Pancreas (tissue), 10 donors: ENCODE data around the gene SMAP1. TPM values are rescaled to one million over a fixed set of nuclear protein-coding genes. Genes with fewer than 3 reads are reported as not detected.

ENCODE experiments used
- ATAC-seq, 4 donors: fragments of 200-7000 bp; cut with Tn5 transposase; one replicate each; pipeline versions ENCODE4 v1.8.0 to v1.9.1; 2020; ENCODE audit warnings: mild to moderate bottlenecking in 4 of 4, moderate library complexity in 4 of 4
- DNase-seq, 6 donors: peaks; one replicate each; pipeline ENCODE4 v3.0.0-alpha.2; 2020
- FAIRE-seq: peaks from 2 replicates; lab custom pipeline; 2012; peaks lifted over from hg19 to GRCh38; lab: Jason Lieb, UNC
- H3K27ac ChIP-seq, 4 donors: fragments of 200-600 bp; sonication (generic); 1 replicate in 3 of 4; 2 replicates in 1 of 4; pipeline versions ENCODE4 v1.5.0 to v1.8.0; 2020
- H3K27me3 ChIP-seq, 4 donors: fragments of 200-600 bp; one replicate each; pipeline ENCODE4 v1.8.0; 2021
- H3K36me3 ChIP-seq, 3 donors: fragments of 200-600 bp; sonication (generic) in 1 of 3; one replicate each; pipeline versions ENCODE4 v1.5.0 to v1.8.0; 2020 to 2021
- H3K4me1 ChIP-seq, 3 donors: fragments of 200-600 bp; one replicate each; pipeline ENCODE4 v1.8.0; 2021
- H3K4me3 ChIP-seq, 4 donors: fragments of 200-600 bp; sonication (generic) in 2 of 4; one replicate each; pipeline versions ENCODE4 v1.5.0 to v1.8.0; 2020 to 2021
- H3K9me3 ChIP-seq, 4 donors: fragments of 200-600 bp; one replicate each; pipeline ENCODE4 v1.8.0; 2021
- WGBS, 2 donors: extraction: QIAGEN DNeasy Blood & Tissue Kit; methylation state at CpG; one replicate each; pipeline ENCODE4 v1.1.7; 2013; 5-methylcytosine and 5-hydroxymethylcytosine counted together
- intact Hi-C, 3 donors: fragments of 100-400 bp; cut with DNase I; formaldehyde crosslinking; loops; one replicate each; pipeline versions ENCODE4 v1.11.1 to v1.14.2; 2022
- polyA plus RNA-seq, 2 donors: library from polyadenylated mRNA; stranded (reverse); fragments of 200-250 nt; gene quantifications; one replicate each; pipeline ENCODE4 v1.2.3, GENCODE V29; 2013
- total RNA-seq, 6 donors: library from RNA; stranded (reverse); fragmentation: NEBNext Ultra II Directional in 4 of 6; extraction: Animal tissue kit (Norgen Biotek cat#: 25700) in 4 of 6; gene quantifications; one replicate each; pipeline versions ENCODE4 v1.2.1 to v1.2.4, GENCODE V29; 2021 to 2023
- TF ChIP-seq, protein P1 (sequence below), 4 donors: fragments of 200-600 bp; sonication (generic) in 3 of 4; IDR thresholded peaks; one replicate each; pipeline versions ENCODE4 v1.5.0 to v1.8.0; 2021; ENCODE audit warnings: antibody characterized with exemption in 4 of 4
- donor health status: healthy with polysubstance abuse.
- donor health status: DM: no; HTN: no; CAD: no; lungs with moderate emphysema.
- donor health status: DM: no; HTN: no; CAD: no.
- donor health status: control.
- donor health status: control.
- donor health status: Bipolar disorder and iron deficiency.
- donor health status: DM: yes; HTN: yes; CAD: no.
- donor health status: DM: no; HTN: no; CAD: no.
- donor health status: DM: no; HTN: no; CAD: no.
- donor health status: DM: yes; HTN: yes; CAD: no.

The SMAP1 gene
- total and polyA plus RNA-seq, 8 donors = 11.4 to 21.2 (median 17.3) TPM

DNA sequence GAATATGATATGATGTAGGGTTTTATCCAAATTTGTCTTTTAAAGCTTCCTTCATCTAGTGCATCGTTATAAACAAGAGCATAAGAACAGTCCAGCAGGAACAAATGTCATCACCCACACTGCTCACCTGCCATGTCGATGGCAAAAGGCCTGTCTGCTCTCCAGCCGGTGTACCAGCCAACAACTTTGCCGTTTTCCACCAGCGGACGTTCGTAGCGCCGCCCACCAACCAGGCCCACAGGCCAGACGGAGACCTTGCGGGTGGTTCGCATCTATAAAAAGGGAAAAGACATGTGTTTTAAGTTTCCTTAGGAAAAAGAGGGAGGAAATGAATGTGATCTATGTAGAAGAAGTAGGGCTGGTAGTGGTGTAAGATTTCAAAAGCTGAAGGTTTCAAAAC is 226.3 kb downstream of the SMAP1 start:
- DNase-seq (no peak), FAIRE-seq (no peak), ATAC-seq (no peak)
- intact Hi-C loops = no loop called here
- Histone ChIP-seq H3K4me1 (no peaks in the 10 kb centered on the region), H3K27me3 (no peaks in the 10 kb centered on the region), H3K4me3 (no peak overlapping the region), H3K9me3 (no peaks in the 10 kb centered on the region), H3K36me3 (no peaks in the 10 kb centered on the region), H3K27ac (no peak overlapping the region)
- TF ChIP-seq, protein P1, sequence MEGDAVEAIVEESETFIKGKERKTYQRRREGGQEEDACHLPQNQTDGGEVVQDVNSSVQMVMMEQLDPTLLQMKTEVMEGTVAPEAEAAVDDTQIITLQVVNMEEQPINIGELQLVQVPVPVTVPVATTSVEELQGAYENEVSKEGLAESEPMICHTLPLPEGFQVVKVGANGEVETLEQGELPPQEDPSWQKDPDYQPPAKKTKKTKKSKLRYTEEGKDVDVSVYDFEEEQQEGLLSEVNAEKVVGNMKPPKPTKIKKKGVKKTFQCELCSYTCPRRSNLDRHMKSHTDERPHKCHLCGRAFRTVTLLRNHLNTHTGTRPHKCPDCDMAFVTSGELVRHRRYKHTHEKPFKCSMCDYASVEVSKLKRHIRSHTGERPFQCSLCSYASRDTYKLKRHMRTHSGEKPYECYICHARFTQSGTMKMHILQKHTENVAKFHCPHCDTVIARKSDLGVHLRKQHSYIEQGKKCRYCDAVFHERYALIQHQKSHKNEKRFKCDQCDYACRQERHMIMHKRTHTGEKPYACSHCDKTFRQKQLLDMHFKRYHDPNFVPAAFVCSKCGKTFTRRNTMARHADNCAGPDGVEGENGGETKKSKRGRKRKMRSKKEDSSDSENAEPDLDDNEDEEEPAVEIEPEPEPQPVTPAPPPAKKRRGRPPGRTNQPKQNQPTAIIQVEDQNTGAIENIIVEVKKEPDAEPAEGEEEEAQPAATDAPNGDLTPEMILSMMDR (IDR thresholded peaks at IDR 0.05) = no peak
- WGBS, 2 donors = 93 to 94% methylated on average over 12 of the region's 12 CpGs

DNA sequence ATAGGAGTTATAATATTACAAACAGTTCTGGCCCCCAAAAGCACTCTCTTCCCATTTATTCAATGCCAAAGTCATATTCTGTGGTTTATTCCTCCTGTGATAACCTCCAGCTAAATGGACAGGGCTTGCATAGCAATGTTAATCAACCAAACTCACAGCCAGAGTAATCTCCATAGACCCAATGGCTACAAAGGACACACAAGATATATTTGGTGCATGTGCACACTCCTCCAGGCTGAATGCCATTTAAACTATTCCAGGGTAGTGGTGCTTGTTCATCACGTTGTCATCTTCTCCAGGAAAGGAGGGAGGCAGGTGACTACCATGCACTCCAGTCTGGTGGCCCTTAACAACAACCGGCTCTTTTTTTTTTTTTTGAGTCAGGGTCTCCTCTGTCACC is 232.4 kb downstream of the SMAP1 start:
- Histone ChIP-seq H3K4me3 (no peak overlapping the region), H3K4me1 (no peaks in the 10 kb centered on the region), H3K36me3 (no peaks in the 10 kb centered on the region), H3K27me3 (no peaks in the 10 kb centered on the region), H3K27ac (no peak overlapping the region), H3K9me3 (no peaks in the 10 kb centered on the region)
- ATAC-seq (no peak), FAIRE-seq (no peak), DNase-seq (no peak)
- 60 to 67% methylated on average over 2 of the region's 2 CpGs for WGBS, 2 donors
- intact Hi-C loops = no loop called here
- TF ChIP-seq, protein P1 (IDR thresholded peaks at IDR 0.05) = no peak

DNA sequence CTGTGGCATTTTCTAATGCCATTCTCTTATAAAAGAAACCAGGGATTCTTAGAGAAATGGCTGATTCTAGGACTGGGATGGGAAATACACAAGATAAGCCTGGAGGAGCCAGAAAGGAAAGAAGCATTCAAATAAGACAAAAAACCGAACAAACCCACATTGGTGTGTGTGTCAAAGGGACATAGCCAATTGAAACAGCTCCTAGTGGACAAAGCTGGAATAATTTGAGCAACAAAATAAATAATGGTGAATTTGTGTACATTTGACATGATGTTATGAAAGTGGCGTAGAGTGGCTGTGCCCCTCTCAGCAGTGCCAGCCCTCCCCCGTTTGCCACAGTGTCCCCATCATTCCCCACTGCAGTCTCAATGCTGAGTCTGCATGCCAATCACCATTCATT is 233.6 kb downstream of the SMAP1 start:
- TF ChIP-seq, protein P1 (IDR thresholded peaks at IDR 0.05) = peak in 2 of 4 donors; percentile 9 to 11
- Histone ChIP-seq H3K27me3 (no peaks in the 10 kb centered on the region), H3K36me3 (no peaks in the 10 kb centered on the region), H3K27ac (no peak overlapping the region), H3K9me3 (no peaks in the 10 kb centered on the region), H3K4me1 (no peaks in the 10 kb centered on the region), H3K4me3 (no peak overlapping the region)
- ATAC-seq (no peak), FAIRE-seq (no peak), DNase-seq (no peak)
- 62 to 67% methylated on average over 3 of the region's 3 CpGs for WGBS, 2 donors
- intact Hi-C loops = no loop called here

DNA sequence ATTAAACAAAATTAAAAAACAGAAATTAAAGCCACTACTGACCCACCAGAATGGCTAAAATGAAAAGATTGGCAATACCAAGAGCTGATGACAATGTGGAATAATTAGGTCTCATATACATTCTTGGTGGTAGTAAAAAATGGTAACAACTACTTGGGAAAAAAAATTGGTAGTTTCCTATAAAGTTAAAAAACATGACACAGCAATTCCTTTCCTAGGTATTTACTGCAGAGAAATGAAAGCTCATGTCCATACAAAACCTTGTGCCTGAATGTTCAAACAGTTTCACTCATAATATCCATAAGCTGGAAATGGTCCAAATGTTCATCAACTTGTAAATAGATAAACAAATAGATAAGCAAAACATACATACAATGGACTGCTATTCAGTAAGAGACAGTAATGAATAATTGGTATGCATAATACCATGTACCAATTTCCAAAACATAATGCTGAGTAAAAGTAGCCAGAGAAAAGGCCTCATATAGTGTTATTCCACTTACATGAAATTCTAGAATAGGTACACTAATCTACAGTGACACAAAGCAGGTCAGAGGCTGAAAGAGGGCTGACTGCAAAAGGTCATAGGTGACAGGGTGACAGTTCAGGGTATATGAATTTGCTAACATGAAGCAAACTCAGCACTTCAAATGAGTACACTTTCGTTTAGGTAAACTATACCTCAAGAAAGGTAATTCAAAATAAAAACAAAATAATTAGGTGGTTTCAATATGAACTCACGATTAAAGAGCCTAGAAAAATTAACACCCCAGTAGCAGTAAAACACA is 236.2 kb downstream of the SMAP1 start:
- no peak for DNase-seq
- Histone ChIP-seq H3K36me3 (no peaks in the 10 kb centered on the region), H3K27ac (no peak overlapping the region), H3K4me1 (no peaks in the 10 kb centered on the region), H3K9me3 (no peaks in the 10 kb centered on the region), H3K4me3 (no peak overlapping the region), H3K27me3 (no peaks in the 10 kb centered on the region)
- TF ChIP-seq, protein P1 (IDR thresholded peaks at IDR 0.05) = no peak
- no peak for ATAC-seq
- FAIRE-seq = no peak
- 57 to 74% methylated on average over 2 of the region's 2 CpGs for WGBS, 2 donors
- intact Hi-C loops = no loop called here

DNA sequence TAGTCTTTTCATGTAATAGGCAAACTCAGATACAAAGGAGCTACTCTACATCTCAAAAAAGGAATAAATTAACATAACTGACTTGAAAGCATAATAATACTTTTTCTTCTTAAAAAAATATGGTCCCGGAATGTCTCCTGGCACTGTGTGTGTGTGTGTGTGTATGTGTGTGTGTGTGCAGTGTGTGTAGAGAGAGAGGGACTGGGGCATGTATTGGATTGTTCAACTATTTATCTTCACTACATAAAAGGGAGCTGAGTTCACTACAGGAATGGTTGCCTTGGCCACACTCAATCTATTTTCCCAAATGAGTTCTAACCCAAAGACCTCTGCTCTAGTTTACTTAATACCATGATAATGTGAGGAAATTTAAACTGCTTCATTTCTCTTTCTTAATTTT is 238.1 kb downstream of the SMAP1 start:
- intact Hi-C loops = no loop called here
- Histone ChIP-seq H3K4me3 (no peak overlapping the region), H3K9me3 (no peaks in the 10 kb centered on the region), H3K27ac (no peak overlapping the region), H3K27me3 (no peaks in the 10 kb centered on the region), H3K36me3 (no peaks in the 10 kb centered on the region), H3K4me1 (no peaks in the 10 kb centered on the region)
- no peak for DNase-seq
- TF ChIP-seq, protein P1 (IDR thresholded peaks at IDR 0.05) = no peak
- FAIRE-seq = no peak
- WGBS, 2 donors = 52 to 60% methylated on average over 1 of the region's 1 CpG
- no peak for ATAC-seq
